K562 (cell line): ENCODE measurements around the gene DYNC1H1. TPM values are rescaled to one million over a fixed set of nuclear protein-coding genes. Genes with fewer than 3 reads are reported as not detected.

Source experiments
- CBFA2T2 ChIP-seq: fragments of 450-650 bp; conservative IDR thresholded peaks from 2 replicates; pipeline ENCODE4 v1.6.1; 2017; ENCODE audit warnings: mild to moderate bottlenecking
- CC2D1A ChIP-seq: fragments of 450-650 bp; IDR thresholded peaks from 2 replicates; pipeline ENCODE4 v1.6.1; 2017; ENCODE audit warnings: mild to moderate bottlenecking
- FIP1L1 ChIP-seq: fragments of 200-400 bp; formaldehyde crosslinking; IDR thresholded peaks from 2 replicates; pipeline ENCODE4 v1.6.1; 2018; ENCODE audit warnings: mild to moderate bottlenecking, low read depth, low read length; ENCODE audit not compliant: poor library complexity, severe bottlenecking
- GATAD2B ChIP-seq: fragments of 450-650 bp; IDR thresholded peaks from 2 replicates; pipeline ENCODE4 v1.6.1; 2017; ENCODE audit warnings: mild to moderate bottlenecking, borderline replicate concordance
- HMGN3 ChIP-seq: IDR thresholded peaks from 2 replicates; pipeline ENCODE4 v1.6.1; 2011; ENCODE audit warnings: borderline replicate concordance, low read depth, mild to moderate bottlenecking, mixed read lengths, low read length; ENCODE audit not compliant: insufficient read length; ENCODE audit errors: extremely low read depth
- HOXB6 ChIP-seq: fragments of 250-450 bp; sonication (Bioruptor Pico); IDR thresholded peaks from 2 replicates; pipeline ENCODE4 v1.5.1; 2022; ENCODE audit warnings: mild to moderate bottlenecking, borderline replicate concordance
- NFIC ChIP-seq: fragments of 450-650 bp; IDR thresholded peaks from 2 replicates; pipeline ENCODE4 v1.6.1; 2017; ENCODE audit warnings: mild to moderate bottlenecking, inconsistent platforms
- PHF20 ChIP-seq: fragments of 450-650 bp; IDR thresholded peaks from 2 replicates; pipeline ENCODE4 v1.6.1; 2018; ENCODE audit not compliant: partially characterized antibody
- TCF3 ChIP-seq: sonication (generic); formaldehyde crosslinking; IDR thresholded peaks from 2 replicates; pipeline ENCODE4 v1.4.0; 2020; ENCODE audit warnings: mild to moderate bottlenecking, missing genetic modification reagents
- ZNF232 ChIP-seq: sonication (generic); formaldehyde crosslinking; IDR thresholded peaks from 2 replicates; pipeline ENCODE4 v1.8.0; 2022; ENCODE audit warnings: mild to moderate bottlenecking, missing genetic modification reagents
- ZNF584 ChIP-seq: fragments of 200-800 bp; sonication (Bioruptor generic); IDR thresholded peaks from 2 replicates; pipeline ENCODE4 v1.6.1; 2016; ENCODE audit warnings: low read depth, mild to moderate bottlenecking, missing genetic modification characterization, missing compliant biosample characterization
- ZNF766 ChIP-seq: fragments of 200-800 bp; sonication (Bioruptor generic); conservative IDR thresholded peaks from 2 replicates; pipeline ENCODE4 v1.6.1; 2016; ENCODE audit warnings: missing genetic modification characterization, missing compliant biosample characterization
- ZSCAN32 ChIP-seq: fragments of 450-650 bp; formaldehyde crosslinking; IDR thresholded peaks from 2 replicates; pipeline ENCODE4 v1.4.0; 2020; ENCODE audit warnings: mild to moderate bottlenecking, moderate library complexity
- polyA plus RNA-seq, 8 experiments: library from polyadenylated mRNA; depleted of rRNA in 4 of 8; stranded (reverse) in 5 of 8; unstranded in 3 of 8; fragments of >200 nt; fragmentation: Nextera tagmentation in 2 of 8; fragmentation: Illumina TruSeq in 1 of 8; extraction: Ambion mirVana in 2 of 8; extraction: Trizol in 1 of 8; gene quantifications; 2 replicates each; pipeline versions ENCODE4 v1.2.1 to v1.2.3, GENCODE V29; 2011 to 2014; ENCODE audit warnings: inconsistent platforms in 1 of 8, missing spikeins in 1 of 8
- total RNA-seq, 7 experiments: library from RNA; depleted of rRNA in 6 of 7; stranded (reverse); fragments of >200 nt in 6 of 7; fragmentation: Illumina TruSeq in 2 of 7; extraction: Trizol in 2 of 7; gene quantifications; 2 replicates each; pipeline versions ENCODE4 v1.2.1 to v1.2.3, GENCODE V29; 2011 to 2021; ENCODE audit warnings: low replicate concordance in 1 of 7
- TF ChIP-seq, protein P1 (sequence below), 2 experiments: fragments of 450-650 bp; formaldehyde crosslinking in 1 of 2; IDR thresholded peaks; 2 replicates each; pipeline versions ENCODE4 v1.4.0 to v1.6.1; 2014 to 2020; ENCODE audit warnings: mild to moderate bottlenecking in 2 of 2, borderline replicate concordance in 1 of 2, low read depth in 1 of 2
- TF ChIP-seq, protein P2 (sequence below): fragments of 450-650 bp; IDR thresholded peaks from 2 replicates; pipeline ENCODE4 v1.7.1; 2018; ENCODE audit warnings: mild to moderate bottlenecking, low read depth; ENCODE audit not compliant: partially characterized antibody

Gene DYNC1H1
- total and polyA plus RNA-seq, 9 of the 15 experiments (the other 6 are each of a cell fraction or from before 2014, with no cell fraction given): 31.9 to 335 (median 115) TPM

DNA sequence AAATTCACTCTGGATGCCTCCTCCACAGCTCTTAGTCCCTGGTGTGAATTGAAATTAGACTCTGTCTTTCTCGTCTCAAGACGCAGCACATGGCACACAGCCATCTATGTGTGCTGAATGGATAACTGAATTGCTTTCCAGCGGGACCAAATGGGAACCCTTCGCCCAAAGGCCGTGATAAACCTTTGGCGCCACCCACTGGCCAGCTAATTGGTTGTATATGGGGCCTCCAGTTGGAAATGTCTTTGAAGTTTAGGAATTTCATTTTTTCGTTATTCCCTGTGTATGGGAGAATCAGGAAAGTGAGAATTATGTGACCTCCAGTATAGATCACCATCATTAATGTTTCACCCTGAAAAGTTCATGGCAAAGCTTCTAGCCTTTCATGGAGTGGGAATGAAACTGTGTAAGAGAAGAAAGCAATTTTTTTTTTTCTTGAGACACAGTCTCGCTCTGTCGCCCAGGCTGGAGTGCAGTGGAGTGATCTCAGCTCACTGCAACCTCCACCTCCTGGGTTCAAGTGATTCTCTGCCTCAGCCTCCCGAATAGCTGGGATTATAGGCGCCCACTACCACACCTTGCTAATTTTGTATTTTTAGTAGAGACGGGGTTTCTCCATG, 132.3 kb downstream of the DYNC1H1 start (continued):
- TF ChIP-seq, protein P1, sequence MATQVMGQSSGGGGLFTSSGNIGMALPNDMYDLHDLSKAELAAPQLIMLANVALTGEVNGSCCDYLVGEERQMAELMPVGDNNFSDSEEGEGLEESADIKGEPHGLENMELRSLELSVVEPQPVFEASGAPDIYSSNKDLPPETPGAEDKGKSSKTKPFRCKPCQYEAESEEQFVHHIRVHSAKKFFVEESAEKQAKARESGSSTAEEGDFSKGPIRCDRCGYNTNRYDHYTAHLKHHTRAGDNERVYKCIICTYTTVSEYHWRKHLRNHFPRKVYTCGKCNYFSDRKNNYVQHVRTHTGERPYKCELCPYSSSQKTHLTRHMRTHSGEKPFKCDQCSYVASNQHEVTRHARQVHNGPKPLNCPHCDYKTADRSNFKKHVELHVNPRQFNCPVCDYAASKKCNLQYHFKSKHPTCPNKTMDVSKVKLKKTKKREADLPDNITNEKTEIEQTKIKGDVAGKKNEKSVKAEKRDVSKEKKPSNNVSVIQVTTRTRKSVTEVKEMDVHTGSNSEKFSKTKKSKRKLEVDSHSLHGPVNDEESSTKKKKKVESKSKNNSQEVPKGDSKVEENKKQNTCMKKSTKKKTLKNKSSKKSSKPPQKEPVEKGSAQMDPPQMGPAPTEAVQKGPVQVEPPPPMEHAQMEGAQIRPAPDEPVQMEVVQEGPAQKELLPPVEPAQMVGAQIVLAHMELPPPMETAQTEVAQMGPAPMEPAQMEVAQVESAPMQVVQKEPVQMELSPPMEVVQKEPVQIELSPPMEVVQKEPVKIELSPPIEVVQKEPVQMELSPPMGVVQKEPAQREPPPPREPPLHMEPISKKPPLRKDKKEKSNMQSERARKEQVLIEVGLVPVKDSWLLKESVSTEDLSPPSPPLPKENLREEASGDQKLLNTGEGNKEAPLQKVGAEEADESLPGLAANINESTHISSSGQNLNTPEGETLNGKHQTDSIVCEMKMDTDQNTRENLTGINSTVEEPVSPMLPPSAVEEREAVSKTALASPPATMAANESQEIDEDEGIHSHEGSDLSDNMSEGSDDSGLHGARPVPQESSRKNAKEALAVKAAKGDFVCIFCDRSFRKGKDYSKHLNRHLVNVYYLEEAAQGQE (IDR thresholded peaks at IDR 0.05; ENCODE audit: borderline replicate concordance): peak; percentile 76
- TF ChIP-seq, protein P1 (CRISPR knock-in tag; IDR thresholded peaks at IDR 0.05; ENCODE audit: low read depth): no peak
- TF ChIP-seq ZNF232 (CRISPR knock-in tag) (no peak), NFIC (peak; percentile 68), PHF20 (no peak), FIP1L1 (no peak), ZNF584 (CRISPR knock-in tag) (no peak), HMGN3 (no peak), TCF3 (no peak), ZSCAN32 (CRISPR knock-in tag) (no peak), GATAD2B (no peak), ZNF766 (CRISPR knock-in tag) (no peak), HOXB6 (CRISPR knock-in tag) (no peak), CBFA2T2 (no peak), CC2D1A (0 out of 2 replicates have a peak, but pooled peaks have one; percentile 29)
- TF ChIP-seq, protein P2, sequence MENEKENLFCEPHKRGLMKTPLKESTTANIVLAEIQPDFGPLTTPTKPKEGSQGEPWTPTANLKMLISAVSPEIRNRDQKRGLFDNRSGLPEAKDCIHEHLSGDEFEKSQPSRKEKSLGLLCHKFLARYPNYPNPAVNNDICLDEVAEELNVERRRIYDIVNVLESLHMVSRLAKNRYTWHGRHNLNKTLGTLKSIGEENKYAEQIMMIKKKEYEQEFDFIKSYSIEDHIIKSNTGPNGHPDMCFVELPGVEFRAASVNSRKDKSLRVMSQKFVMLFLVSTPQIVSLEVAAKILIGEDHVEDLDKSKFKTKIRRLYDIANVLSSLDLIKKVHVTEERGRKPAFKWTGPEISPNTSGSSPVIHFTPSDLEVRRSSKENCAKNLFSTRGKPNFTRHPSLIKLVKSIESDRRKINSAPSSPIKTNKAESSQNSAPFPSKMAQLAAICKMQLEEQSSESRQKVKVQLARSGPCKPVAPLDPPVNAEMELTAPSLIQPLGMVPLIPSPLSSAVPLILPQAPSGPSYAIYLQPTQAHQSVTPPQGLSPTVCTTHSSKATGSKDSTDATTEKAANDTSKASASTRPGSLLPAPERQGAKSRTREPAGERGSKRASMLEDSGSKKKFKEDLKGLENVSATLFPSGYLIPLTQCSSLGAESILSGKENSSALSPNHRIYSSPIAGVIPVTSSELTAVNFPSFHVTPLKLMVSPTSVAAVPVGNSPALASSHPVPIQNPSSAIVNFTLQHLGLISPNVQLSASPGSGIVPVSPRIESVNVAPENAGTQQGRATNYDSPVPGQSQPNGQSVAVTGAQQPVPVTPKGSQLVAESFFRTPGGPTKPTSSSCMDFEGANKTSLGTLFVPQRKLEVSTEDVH: no peak
